ENCODE measurements around the gene RHOD. TPM values are rescaled to one million over a fixed set of nuclear protein-coding genes. Genes with fewer than 3 reads are reported as not detected.

The RHOD gene
- total and polyA plus RNA-seq, 2 of the 8 experiments (the other 6 are each of a cell fraction or from before 2014, with no cell fraction given): 12.1 to 17.6 TPM

DNA sequence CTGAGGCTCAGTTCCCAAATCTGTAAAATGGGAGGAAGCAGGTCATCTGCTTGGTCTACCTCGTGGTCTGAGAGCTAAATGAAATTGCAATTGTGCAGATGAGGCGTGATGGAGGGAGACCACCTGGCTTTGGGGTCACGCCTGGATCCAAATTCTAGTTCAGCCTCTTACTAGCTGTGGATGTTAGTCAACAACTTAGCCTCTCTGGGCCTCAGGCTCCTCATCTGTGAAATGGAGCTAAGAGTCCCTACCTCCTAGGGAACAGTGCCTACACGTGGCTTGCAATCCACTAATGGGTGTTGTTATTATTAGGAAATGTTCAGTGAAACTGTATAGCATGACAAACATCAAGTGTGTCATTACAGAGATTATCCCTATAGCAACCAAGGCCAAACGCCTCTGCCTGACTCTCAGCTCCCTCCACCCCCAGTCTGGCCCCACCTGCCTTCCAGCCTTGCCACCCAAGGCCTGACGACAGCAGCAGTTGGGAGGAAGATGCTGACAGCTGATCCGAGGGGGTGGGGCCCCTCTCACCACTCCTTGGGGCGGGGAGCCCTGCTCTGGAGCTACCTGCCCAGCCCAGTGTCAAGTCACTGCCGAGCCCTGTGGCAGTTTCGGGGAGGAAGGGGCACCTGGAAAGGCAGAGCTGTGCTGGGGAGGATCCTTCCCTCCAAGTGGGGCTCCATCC, 1.7 kb upstream of the RHOD start (continued):
- TF ChIP-seq SUZ12 (IDR thresholded peaks at IDR 0.05; ENCODE audit: low read length): no peak
- no peak for TF ChIP-seq PHF8 (conservative IDR thresholded peaks at IDR 0.05; ENCODE audit: low read depth, low read length)
- no peak for TF ChIP-seq CHD1 (IDR thresholded peaks at IDR 0.05; ENCODE audit: low read depth, low read length)
- TF ChIP-seq CBX8 (IDR thresholded peaks at IDR 0.05; ENCODE audit: borderline replicate concordance, low read depth, low read length): no peak
- TF ChIP-seq, protein P1, sequence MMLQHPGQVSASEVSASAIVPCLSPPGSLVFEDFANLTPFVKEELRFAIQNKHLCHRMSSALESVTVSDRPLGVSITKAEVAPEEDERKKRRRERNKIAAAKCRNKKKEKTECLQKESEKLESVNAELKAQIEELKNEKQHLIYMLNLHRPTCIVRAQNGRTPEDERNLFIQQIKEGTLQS (IDR thresholded peaks at IDR 0.05; ENCODE audit: insufficient read depth, low read depth, low read length): no peak
- TF ChIP-seq RXRA (IDR thresholded peaks at IDR 0.05; ENCODE audit: insufficient read depth, low read depth, low read length): no peak

All from H1 (cell line).